Stimulated activated naive CD4-positive, alpha-beta T cell treated with Interleukin-2 at 50 U/mL for 16 hours (primary cell): ENCODE measurements around the gene DISC1.
"Not testable (repeated sequence)": the region's sequence is repeated elsewhere in the genome, so short reads cannot be mapped to it uniquely, and the experiment has no call there.

ENCODE experiments used
- DNase-seq: peaks from one replicate; lab custom pipeline; 2025; lab: John Stamatoyannopoulos, UW

DISC1 gene

DNA sequence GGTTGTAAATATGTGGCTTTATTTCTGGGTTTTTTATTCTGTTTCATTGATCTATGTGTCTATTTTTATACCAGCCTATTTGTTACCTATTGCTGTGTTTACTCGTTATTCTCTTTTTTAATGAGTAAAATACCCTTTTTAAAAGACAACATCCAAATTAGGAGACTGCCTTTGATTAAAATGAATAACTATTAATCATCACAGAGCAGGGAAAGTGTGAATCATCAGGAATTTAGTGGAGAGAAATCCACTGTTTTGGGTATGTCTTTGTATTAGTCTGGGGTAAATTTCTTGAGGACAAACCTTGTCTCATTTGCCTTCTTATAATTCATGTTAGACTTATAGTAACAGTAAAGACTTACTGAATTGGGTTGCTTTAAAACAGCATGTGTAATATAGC lies 12.1 kb downstream of the DISC1 start:
- DNase-seq: no peak

DNA sequence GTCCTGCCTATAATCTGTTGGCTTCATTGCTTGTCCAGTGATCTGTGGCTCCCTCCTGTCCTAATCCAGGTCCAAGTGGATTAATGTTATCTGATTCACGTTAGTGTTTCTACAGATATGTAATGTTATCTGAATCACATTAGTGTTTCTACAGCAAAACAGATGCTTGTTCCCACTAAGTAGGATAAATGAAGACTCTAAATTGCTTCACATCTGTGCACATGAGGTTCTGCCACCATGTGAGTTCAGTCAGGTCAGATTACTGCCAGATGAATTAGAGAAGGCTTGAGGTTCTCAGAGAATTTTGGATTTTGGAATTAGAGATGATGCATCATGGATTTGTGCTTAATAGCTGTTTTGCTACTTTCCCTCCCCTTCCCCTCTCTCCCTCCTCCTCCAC lies 13.2 kb downstream of the DISC1 start:
- DNase-seq: no peak

DNA sequence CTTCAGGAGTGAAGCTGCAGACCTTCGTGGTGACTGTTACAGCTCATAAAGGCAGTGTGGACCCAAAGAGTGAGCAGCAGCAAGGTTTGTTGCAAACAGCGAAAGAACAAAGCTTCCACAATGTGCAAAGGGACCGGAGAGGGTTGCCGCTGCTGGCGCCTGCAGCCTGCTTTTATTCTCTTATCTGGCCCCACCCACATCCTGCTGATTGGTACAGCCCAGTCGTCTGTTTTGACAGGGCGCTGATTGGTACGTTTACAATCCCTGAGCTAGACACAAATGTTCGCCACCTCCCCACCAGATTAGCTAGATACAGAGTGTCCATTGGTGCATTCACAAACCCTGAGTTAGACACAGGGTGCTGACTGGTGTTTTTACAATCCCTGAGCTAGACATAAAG lies 14.9 kb downstream of the DISC1 start:
- not testable (repeated sequence) for DNase-seq

DNA sequence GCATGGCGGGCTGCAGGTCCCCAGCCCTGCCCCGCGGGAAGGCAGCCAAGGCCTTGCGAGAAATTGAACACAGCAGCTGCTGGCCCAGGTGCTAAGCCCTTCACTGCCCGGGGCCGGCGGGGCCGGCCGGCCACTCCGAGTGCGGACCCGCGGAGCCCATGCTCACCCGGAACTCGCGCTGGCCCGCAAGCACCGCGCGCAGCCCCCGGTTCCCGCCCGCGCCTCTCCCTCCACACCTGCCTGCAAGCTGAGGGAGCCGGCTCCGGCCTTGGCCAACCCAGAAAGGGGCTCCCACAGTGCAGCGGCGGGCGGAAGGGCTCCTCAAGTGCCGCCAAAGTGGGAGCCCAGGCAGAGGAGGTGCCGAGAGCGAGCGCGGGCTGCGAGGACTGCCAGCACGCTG lies 15.5 kb downstream of the DISC1 start:
- not testable (repeated sequence) for DNase-seq

DNA sequence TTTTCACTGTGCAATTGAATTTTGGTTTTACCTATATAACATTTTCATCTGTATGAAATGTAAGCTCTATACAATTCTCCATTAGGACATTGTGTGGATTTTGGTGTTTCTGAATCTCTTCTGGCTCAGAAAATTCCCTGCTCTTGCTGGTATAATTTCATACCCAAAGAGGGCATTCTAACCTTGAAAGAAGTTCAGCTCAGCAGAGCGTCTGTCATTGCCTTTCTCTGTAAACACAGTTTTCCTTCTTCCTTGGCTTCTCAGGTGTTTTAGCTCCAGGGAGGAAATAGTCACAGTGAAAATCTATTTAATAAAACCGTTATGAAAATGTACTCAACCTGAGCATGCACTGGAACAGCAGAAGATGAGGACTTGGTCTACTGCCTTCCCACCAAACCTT lies 16.0 kb downstream of the DISC1 start:
- DNase-seq: no peak

DNA sequence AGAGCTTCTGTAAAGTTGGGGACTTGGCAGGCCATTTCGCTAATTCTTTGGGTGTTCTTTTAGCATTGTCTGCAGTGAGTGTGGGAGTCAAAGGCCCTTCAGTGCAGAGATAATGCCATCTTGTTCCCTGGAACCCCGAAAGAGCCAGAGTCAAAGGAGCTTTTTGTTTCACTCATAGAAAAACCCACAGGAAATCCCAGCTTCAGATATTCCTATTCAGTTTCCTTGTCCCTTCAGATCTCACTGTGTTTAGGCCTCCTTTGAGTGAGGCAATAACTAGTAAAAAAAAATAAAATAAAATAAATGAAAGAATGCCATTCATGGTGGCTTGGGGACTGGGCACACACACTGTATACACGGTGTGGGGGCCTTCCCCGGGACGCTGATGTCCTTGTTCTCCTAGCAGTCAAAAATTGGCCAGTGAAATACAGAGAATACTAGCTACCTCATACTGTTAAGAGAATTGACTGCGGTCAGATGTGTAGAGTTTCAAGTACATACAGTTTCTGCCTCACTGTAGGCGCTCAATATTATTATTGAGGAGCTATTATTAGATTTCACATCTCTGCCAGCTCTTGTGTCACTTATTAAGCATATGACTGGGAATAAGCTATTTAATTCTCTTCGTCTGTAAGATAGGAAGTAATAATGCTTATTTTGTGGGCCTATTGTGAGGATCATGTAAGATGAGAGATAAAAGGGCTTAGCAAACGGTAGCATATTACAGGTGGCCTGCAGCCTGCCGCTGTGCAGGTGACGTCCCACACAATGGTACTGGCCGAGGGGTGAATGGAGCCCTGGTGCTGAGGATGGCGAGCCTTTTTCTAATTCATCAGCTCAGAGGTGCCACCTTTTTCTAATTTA lies 16.7 kb downstream of the DISC1 start:
- no peak for DNase-seq

DNA sequence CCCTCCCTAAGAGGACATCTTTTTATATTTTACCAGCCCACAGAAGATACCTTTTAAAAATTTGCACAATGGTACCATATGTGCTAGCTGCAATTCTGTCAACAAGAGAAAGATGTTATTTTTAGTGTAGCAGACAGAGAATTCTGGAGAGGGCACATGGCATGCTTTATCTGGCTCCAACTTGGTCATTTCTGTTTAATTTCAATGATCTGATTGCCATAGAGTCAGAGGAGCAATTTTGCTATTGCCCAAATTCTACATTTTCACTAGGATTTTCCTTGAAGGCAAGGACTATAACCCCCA lies 17.3 kb downstream of the DISC1 start:
- no peak for DNase-seq

DNA sequence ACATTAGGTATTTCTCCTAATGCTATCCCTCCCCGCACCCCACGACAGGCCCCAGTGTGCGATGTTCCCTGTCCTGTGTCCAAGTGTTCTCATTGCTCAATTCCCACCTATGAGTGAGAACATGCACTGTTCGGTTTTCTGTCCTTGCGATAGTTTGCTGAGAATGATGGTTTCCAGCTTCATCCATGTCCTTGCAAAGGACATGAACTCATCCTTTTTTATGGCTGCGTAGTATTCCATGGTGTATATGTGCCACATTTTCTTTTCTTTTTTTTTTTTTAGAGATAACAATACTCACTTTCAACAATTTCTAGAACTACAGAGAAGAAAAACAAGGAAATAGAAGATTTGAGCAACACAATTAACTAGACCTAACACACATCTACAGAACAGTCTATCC lies 19.0 kb downstream of the DISC1 start:
- not testable (repeated sequence) for DNase-seq

DNA sequence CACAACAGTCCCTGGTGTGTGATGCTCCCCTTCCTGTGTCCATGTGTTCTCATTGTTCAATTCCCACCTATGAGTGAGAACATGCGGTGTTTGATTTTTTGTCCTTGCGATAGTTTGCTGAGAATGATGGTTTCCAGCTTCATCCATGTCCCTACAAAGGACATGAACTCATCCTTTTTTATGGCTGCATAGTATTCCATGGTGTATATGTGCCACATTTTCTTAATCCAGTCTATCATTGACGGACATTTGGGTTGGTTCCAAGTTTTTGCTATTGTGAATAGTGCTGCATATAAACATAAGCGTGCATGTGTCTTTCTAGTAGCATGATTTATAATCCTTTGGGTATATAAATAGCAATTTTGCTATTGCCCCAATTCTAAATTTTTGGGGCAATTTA lies 19.6 kb downstream of the DISC1 start:
- DNase-seq: not testable (repeated sequence)

DNA sequence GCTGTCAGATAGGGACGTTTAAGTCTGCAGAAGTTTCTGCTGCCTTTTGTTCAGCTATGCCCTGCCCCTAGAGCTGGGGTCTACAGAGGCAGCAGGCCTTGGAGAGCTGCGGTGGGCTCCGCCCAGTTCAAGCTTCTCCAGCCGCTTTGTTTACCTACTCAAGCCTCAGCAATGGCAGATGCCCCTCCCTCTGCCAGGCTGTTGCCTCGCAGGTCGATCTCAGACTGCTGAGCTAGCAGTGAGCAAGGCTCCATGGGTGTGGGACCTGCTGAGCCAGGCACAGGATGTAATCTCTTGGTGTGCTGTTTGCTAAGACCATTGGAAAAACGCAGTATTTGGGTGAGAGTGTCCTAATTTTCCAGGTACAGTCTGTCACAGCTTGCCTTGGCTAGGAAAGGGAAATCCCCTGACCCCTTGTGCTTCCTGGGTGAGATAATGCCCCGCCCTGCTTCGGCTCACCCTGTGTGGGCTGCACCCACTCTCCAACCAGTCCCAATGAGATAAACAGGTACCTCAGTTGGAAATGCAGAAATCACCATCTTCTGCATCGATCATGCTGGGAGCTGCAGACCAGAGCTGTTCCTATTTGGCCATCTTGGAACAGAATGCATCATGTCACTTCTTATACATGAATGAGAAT lies 25.2 kb downstream of the DISC1 start:
- DNase-seq: not testable (repeated sequence)

DNA sequence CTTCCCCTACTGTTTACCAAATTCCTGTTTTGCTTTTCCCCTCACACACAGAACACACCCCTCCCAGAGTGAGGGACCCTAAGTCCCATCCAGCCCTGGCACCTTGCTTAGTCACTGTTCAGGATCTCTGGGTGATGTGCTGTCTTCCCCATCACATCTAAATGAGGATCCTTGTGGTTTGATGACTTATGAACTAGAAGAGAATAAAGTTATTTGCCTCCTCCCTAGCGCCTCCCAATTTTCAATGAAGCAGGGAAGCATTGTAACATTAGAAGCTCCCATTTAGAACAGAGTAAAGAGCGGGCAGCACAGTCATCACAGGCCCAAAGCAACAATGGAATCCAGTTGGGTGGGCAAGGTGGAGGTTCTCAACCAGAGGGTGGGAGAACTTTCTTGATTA lies 27.0 kb downstream of the DISC1 start:
- DNase-seq: no peak

DNA sequence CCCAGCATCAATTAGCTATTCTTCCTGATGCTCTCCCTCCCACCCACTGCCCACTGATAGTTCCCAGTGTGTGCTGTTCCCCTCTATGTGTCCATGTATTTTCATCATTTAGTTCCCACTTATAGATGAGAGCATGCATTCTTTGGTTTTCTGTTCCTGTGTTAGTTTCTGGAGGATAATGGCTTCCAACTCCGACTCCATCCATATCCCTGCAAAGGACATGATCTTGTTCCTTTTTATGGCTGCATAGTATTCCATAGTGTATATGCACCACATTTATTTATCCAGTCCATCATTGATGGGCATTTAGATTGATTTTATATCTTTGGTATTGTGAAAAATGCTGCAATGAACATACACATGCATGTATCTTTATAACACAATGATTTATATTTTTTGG lies 30.2 kb downstream of the DISC1 start:
- DNase-seq: no peak

DNA sequence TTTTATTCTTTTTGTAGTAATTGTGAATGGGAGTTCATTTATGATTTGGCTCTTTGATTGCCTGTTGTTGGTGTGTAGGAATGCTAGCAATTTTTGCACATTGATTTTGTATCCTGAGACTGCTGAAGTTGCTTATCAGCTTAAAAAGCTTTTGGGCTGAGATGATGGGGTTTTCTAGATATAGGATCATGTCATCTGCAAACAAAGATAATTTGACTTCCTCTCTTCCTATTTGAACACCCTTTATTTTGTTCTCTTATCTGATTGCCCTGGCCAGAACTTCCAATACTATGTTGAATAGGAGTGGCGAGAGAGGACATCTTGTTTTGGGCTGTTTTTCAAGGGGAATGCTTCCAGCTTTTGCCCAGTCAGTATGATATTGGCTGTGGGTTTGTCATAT lies 31.6 kb downstream of the DISC1 start:
- DNase-seq: not testable (repeated sequence)

DNA sequence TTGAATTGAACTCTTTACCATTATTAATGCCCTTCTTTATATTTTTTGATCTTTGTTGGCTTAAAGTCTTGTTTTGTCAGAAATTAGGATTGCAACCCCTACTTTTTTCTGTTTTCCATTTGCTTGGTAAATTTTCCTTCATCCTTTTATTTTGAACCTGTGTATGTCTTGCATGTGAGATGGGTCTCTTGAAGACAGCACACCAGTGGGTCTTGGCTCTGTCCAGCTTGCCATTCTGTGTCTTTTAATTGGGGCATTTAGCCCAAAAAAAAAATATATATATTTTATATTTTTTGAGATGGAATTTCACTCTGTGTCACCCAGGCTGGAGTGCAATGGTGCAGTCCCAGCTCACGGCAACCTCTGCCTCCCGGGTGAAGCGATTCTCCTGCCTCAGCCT lies 33.6 kb downstream of the DISC1 start:
- no peak for DNase-seq

DNA sequence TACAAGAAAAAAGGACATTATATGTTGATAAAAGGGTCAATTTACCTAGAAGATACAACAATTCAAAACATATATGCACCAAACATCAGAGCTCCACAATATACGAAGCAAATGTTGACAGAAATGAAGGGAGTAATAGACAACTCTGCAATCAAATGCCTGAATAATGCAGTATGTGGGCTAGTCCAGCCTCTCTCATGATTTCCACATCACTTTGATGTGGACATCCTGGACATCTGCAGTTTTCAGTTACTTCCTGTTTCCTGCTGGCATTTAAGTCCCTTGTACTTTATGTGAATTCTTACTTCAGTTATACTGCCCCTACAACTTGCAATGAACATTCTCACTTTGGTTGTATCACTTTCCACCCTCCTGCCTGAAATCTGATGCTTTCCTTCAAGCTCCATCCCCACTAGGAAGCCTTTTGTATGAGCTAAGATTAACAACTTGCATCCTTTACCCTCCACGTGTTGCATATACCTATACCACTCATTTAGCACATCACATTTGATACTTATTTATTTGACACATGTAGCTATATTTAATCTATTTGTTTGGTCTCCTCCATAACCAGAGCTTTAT lies 36.7 kb downstream of the DISC1 start:
- no peak for DNase-seq

DNA sequence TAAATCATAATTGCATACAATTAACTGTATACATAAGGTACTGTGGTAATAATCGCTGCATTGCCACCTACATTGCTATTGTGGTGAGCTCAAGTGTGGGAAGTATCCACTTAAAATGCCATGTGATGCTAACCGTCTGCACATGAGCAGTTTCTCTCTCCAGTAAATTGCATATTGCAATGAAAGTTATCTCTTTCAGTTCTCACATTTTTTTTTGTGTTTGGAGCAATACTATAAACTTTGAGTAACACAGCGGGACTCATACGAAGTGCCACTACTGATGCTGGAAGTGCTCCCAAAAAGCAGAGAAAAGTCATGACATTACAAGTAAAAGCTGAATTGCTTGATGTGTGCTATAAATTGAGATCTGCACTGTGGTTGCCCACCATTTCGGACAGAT lies 38.5 kb downstream of the DISC1 start:
- no peak for DNase-seq

DNA sequence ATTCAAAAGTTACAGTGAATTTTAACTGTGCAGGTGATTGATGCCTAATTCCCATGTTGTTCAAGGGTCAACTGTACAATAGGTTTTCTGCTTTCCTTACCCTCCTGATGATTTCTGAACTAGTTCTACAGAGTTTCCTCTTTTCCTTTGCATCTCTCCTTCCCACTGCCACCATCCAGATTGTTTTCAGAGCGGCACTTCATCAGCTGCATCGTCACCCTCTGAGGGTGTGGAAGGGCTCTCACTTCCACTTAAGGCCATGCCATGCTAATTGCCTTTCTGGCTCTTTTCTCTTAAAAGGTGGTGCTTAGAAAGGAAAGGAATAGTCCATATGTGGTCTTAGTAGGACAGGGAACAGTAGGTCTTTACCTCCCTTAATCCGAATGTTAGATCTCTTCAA lies 39.1 kb downstream of the DISC1 start:
- DNase-seq: no peak

DNA sequence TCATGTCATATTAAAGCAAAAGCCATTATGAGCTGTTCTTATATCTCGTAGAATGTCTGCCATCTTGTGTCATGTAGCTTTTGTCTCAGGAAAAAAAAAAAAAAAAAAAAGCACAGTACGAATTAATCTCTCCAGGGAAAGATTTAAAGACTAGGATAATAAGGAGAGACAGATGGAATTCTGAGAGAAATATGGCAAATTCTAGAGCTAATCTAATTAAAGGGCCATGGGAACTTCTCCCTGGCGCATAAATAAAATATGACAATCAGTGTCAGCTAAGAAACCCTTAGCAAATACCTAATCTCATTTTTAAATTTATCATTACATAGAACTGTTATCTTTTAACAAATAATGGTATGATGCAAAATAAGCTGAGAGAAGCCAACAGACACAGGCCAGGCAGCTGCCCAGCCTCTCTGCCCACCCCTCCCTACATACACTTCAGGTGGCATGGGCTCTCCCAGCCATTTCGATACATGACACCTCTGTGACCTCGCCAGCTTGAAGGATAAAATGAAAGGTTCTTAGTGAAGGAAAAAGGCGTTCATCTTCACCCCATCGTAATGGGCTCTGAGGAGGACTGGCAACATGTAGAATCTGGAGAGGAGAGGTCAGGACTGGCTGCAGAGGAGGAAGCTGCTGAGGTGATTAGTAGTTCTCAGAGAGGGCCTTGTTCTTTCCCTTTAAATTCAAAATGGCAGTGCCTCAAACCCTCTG lies 39.8 kb downstream of the DISC1 start:
- no peak for DNase-seq

DNA sequence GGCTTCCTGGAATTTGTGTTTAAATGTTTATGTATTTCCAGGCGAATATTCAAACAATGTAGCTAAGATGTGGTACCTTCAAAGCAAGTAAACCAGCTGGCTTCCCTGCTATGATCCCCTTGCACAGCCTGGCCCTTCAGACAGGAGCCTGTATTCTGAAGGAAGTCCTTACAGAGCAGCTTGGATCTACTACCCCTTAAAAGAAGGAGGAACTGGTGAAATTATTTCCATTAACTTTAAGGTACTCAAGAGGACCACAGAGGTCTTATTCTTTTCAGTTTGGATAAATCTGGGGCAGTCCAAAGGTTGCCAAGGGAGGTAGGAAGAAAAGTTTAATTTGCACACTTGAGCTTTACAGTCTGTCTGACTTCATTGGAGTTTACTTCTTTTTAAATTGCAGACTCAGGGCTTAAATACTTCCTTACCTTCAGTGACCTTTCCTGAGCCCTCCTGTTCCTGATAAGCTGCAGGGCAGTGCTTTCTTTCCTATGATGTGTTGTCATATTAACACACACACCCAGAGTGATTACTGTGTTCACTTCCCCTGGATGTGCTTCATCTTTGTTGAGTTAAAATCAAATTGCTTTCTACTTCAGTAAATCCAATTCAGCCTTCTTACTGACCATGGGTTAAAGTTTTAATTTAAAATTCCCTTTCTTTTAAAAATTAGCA lies 40.5 kb downstream of the DISC1 start:
- DNase-seq: no peak

DNA sequence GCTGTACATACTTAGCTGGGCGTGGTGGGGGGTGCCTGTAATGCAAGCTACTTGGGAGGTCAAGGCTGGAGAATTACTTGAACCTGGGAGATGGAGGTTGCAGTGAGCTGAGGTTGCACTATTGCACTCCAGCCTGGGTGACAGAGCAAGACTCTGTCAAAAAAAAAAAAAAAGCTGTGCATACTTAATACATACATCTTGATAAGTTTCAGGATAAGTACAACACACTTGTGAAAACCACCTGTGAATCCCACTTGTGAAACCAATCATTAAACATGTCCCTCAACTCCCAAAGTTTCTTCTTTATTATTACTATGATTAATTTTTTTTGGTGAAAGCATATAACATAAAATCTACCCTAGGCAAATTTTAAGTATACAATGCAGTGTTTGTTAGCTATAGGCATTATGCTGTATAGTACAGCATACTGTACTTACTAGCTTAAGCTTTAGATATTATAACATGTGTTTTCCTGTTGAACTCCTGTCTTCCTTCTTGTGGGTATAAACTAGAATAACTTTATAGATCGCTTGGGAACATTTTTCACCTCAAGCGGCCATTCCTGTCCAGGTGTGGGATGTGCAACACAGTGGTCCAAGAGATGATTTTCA lies 41.4 kb downstream of the DISC1 start:
- no peak for DNase-seq

DNA sequence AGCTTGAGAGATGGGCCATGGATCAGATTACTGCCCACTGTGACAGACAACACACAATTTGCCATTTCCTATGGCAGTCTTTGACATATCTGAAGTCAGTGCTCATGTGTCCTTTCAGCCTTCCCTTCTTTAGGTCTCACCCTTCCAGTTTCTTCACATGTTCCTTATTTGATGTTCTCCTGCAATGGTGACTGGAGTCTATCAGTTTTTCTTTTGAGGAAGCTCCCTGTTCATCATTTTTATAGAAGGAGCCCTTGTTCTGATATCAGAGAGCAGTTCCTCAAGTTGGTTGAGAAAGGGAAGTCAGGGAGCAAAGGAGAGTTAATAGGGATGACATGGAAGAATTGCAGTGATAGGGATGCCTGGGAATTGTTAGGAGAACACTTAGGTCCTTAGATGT lies 42.2 kb downstream of the DISC1 start:
- no peak for DNase-seq
